ENCODE measurements around the gene PTPN6. TPM values are rescaled to one million over a fixed set of nuclear protein-coding genes. Genes with fewer than 3 reads are reported as not detected.
A peak's percentile ranks its signal among the peaks of the same experiment; 100 is the strongest.

Gene PTPN6
- total and polyA plus RNA-seq, 10 of the 15 experiments (the other 5 are each of a cell fraction or from before 2014, with no cell fraction given) = 229 to 457 (median 370) TPM

DNA sequence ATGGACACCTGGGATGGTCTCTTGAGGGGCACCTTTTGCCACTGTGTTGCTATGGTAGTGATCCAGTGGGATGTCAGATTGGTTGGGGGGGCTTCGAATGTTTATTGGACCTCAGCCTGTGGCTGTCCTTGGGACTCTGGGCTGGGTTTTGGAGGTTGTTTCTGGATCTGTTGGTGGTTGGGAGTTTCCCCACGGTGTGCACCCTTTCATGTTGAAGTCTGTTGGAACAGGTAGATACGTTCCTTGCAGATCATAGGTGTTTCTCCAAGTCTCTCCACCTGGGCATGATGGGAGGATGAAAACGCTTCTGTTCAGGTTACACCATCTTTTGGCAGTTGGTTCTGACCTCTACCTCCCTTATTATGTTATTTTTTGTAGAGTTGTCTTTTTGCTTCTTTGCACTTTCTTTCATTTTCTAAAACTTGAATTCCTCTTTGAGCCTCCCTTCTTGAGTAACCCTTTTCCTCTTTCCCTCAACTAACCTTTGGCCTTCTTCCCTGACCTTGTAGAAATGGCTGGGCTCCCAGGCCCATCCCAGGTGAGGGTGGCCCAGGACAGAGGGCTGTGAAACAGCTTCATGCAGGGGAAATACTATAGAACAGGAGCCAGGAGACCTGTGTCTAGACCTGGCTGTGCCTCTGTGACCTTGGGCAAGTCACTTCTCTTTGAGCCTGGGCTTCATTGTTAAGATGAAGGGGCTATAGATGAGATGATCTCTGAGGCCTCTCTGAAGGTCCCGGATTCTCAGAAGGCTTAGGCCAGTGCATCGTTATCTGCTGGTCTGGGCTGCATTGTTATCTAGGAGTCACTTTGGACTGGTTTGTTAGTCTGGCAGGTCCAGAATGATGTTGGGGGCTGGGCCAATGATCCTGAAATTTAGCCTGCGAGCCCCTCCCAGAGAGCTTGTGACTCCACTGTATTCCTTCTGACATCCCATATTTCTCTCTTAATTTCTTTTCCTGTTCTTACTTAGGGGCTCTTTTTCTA lies 21.4 kb upstream of the PTPN6 start:
- Histone ChIP-seq H2AFZ (ENCODE audit: control insufficient read depth, low read depth, low read length) (no peak overlapping the region), H3K4me3 (peak overlapping the region; percentile 95), H3K9me3 (replicated peaks; ENCODE audit: control insufficient read depth, insufficient read depth, low read length) (no peaks in the 10 kb centered on the region), H3K9ac (ENCODE audit: control insufficient read depth, insufficient read depth, low read length) (peak overlapping the region; percentile 79; the same call in 1 of the 2 replicates), H3K4me1 (ENCODE audit: control insufficient read depth, insufficient read depth, low read length) (peaks cover 17% of the 10 kb centered on the region), H3K27me3 (replicated peaks in 1 of 2; ENCODE audit: control insufficient read depth in 2 of 2, insufficient read depth in 2 of 2, low read length in 1 of 2) (no peaks in the 10 kb centered on the region), H3K79me2 (ENCODE audit: control insufficient read depth, insufficient read depth, low read length) (peaks cover 41% of the 10 kb centered on the region), H4K20me1 (ENCODE audit: control insufficient read depth, insufficient read depth) (no peaks in the 10 kb centered on the region), H3K4me2 (ENCODE audit: control insufficient read depth, insufficient read depth) (peak overlapping the region; percentile 95), H3K36me3 (ENCODE audit: control insufficient read depth in 2 of 2, insufficient read depth in 2 of 2, low read length in 1 of 2) (no peaks in the 10 kb centered on the region; a peak in 1 of 4 replicates), H3K27ac (ENCODE audit: control insufficient read depth, insufficient read depth) (peak overlapping the region; percentile 26; the same call in 1 of the 2 replicates)
- no peak for DNase-seq (ENCODE audit: low read depth, low spot score)
- TF ChIP-seq TAF1 (IDR thresholded peaks at IDR 0.05; ENCODE audit: borderline replicate concordance, low read depth, low read length) (no peak), SIN3A (IDR thresholded peaks at IDR 0.05; ENCODE audit: low read depth, low read length) (no peak), EED (IDR thresholded peaks at IDR 0.05; ENCODE audit: low read depth) (no peak), EP300 (IDR thresholded peaks at IDR 0.05; ENCODE audit: borderline replicate concordance in 1 of 2, control insufficient read depth in 1 of 2, low read depth in 2 of 2, low read length in 2 of 2) (no peak), SMAD1 (IDR thresholded peaks at IDR 0.05; ENCODE audit: low read depth, partially characterized antibody) (no peak), SP1 (IDR thresholded peaks at IDR 0.05; ENCODE audit: low read depth, low read length) (no peak), ZNF207 (IDR thresholded peaks at IDR 0.05; ENCODE audit: borderline replicate concordance) (no peak)
- TF ChIP-seq, protein P1, sequence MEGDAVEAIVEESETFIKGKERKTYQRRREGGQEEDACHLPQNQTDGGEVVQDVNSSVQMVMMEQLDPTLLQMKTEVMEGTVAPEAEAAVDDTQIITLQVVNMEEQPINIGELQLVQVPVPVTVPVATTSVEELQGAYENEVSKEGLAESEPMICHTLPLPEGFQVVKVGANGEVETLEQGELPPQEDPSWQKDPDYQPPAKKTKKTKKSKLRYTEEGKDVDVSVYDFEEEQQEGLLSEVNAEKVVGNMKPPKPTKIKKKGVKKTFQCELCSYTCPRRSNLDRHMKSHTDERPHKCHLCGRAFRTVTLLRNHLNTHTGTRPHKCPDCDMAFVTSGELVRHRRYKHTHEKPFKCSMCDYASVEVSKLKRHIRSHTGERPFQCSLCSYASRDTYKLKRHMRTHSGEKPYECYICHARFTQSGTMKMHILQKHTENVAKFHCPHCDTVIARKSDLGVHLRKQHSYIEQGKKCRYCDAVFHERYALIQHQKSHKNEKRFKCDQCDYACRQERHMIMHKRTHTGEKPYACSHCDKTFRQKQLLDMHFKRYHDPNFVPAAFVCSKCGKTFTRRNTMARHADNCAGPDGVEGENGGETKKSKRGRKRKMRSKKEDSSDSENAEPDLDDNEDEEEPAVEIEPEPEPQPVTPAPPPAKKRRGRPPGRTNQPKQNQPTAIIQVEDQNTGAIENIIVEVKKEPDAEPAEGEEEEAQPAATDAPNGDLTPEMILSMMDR (IDR thresholded peaks at IDR 0.05 in 2 of 3, conservative IDR thresholded peaks at IDR 0.05 in 1 of 3; ENCODE audit: control insufficient read depth in 2 of 3, extremely low read depth in 1 of 3, insufficient read depth in 1 of 3, low read depth in 3 of 3, low read length in 3 of 3) = no peak
- TF ChIP-seq, protein P2, sequence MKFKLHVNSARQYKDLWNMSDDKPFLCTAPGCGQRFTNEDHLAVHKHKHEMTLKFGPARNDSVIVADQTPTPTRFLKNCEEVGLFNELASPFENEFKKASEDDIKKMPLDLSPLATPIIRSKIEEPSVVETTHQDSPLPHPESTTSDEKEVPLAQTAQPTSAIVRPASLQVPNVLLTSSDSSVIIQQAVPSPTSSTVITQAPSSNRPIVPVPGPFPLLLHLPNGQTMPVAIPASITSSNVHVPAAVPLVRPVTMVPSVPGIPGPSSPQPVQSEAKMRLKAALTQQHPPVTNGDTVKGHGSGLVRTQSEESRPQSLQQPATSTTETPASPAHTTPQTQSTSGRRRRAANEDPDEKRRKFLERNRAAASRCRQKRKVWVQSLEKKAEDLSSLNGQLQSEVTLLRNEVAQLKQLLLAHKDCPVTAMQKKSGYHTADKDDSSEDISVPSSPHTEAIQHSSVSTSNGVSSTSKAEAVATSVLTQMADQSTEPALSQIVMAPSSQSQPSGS (IDR thresholded peaks at IDR 0.05; ENCODE audit: low read length) = no peak
- ChIA-PET POLR2A (interaction anchor here (1.2 to 1.8 kb wide), 4 partner anchors 8 to 89 kb away, joined by 3 to 8 read pairs (median 4); partner anchors contain the start of gene LPCAT3), RAD21 (ENCODE audit: unreplicated experiment) (interaction anchor here (0.7 to 1.4 kb wide), 6 partner anchors 14 to 240 kb away, joined by 3 to 8 read pairs (median 3); partner anchors contain the start of genes C12orf57, CDCA3, LPCAT3 and RNU7-1), SMC1A (ENCODE audit: uncharacterized antibody, unreplicated experiment) (interaction anchor here (1.3 to 1.8 kb wide), 2 partner anchors 8 to 14 kb away, joined by 4 to 5 read pairs; partner anchors contain the start of genes C12orf57 and RNU7-1), CTCF (interaction anchor here (1.0 to 2.2 kb wide), 8 partner anchors 8 to 182 kb away, joined by 3 to 9 read pairs (median 4); no protein-coding TSS in a partner anchor)
- in situ Hi-C loops (cut with MboI) = no loop called here
- ATAC-seq = peak; percentile 7
- WGBS (ENCODE audit: insufficient coverage, insufficient replicate concordance, low lambda C conversion rate, missing lambda C conversion rate) = 96% methylated on average over 7 of the region's 7 CpGs
- intact Hi-C loops (cut with micrococcal nuclease; ENCODE audit: unreplicated experiment) = no loop called here
- no TSS peak for BruUV-seq (replicated peaks)
- no peak for FAIRE-seq

Measured in GM12878 (cell line).